ENCODE results near the gene VRK3.

DNA sequence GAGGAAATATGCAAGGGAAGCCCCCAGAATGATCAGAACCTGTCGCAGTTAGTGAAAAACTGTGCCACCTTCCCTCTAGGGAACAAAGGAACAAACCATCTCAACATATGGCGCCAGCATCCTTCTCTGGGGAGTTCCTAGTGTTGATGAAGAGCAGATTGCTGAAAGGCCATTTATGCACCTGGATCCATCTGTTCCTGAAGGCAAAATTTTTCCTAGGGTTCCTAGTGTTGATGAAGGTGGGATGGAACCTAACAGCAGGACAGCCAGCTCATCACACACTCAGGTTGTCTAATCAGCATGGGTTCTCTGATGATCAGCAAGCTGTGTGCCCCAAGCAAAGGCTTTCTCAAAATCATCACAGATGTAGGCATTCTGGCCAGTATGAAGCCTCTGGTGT lies 33.3 kb upstream of the VRK3 start:
- TF ChIP-seq, protein P1, sequence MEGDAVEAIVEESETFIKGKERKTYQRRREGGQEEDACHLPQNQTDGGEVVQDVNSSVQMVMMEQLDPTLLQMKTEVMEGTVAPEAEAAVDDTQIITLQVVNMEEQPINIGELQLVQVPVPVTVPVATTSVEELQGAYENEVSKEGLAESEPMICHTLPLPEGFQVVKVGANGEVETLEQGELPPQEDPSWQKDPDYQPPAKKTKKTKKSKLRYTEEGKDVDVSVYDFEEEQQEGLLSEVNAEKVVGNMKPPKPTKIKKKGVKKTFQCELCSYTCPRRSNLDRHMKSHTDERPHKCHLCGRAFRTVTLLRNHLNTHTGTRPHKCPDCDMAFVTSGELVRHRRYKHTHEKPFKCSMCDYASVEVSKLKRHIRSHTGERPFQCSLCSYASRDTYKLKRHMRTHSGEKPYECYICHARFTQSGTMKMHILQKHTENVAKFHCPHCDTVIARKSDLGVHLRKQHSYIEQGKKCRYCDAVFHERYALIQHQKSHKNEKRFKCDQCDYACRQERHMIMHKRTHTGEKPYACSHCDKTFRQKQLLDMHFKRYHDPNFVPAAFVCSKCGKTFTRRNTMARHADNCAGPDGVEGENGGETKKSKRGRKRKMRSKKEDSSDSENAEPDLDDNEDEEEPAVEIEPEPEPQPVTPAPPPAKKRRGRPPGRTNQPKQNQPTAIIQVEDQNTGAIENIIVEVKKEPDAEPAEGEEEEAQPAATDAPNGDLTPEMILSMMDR (IDR thresholded peaks at IDR 0.05), result no peak
- no peak for TF ChIP-seq POLR2A (IDR thresholded peaks at IDR 0.05)
- TF ChIP-seq EP300 (IDR thresholded peaks at IDR 0.05), result no peak

Data from ovary (tissue), 3 donors.